ENCODE data around the gene NR3C2.
A peak's percentile ranks its signal among the peaks of the same experiment; 100 is the strongest.

NR3C2 gene

DNA sequence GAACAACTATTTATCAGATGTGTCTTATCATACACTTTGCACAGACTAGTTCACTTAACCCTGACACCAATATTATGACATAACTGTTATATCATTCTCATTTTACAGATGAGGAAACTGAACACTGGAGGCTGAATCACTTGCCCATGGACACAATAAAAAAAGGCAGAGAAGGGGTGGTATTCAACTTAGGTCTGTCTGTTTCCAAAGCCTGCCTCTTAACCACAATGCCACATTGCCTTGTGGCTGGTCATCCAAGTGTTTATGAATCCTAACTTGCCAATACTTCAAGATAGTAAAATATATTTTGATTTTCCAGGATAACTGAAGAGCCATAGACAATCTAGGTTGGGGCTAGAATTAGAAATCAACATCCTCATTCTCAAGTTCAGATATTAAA is 327.8 kb downstream of the NR3C2 start:
- TF ChIP-seq, protein P1, sequence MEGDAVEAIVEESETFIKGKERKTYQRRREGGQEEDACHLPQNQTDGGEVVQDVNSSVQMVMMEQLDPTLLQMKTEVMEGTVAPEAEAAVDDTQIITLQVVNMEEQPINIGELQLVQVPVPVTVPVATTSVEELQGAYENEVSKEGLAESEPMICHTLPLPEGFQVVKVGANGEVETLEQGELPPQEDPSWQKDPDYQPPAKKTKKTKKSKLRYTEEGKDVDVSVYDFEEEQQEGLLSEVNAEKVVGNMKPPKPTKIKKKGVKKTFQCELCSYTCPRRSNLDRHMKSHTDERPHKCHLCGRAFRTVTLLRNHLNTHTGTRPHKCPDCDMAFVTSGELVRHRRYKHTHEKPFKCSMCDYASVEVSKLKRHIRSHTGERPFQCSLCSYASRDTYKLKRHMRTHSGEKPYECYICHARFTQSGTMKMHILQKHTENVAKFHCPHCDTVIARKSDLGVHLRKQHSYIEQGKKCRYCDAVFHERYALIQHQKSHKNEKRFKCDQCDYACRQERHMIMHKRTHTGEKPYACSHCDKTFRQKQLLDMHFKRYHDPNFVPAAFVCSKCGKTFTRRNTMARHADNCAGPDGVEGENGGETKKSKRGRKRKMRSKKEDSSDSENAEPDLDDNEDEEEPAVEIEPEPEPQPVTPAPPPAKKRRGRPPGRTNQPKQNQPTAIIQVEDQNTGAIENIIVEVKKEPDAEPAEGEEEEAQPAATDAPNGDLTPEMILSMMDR (conservative IDR thresholded peaks at IDR 0.05; ENCODE audit: low read depth, low read length): no peak
- no peak for DNase-seq (ENCODE audit: low read depth)
- H3K4me3 ChIP-seq (ENCODE audit: low read length): no peak overlapping the region

DNA sequence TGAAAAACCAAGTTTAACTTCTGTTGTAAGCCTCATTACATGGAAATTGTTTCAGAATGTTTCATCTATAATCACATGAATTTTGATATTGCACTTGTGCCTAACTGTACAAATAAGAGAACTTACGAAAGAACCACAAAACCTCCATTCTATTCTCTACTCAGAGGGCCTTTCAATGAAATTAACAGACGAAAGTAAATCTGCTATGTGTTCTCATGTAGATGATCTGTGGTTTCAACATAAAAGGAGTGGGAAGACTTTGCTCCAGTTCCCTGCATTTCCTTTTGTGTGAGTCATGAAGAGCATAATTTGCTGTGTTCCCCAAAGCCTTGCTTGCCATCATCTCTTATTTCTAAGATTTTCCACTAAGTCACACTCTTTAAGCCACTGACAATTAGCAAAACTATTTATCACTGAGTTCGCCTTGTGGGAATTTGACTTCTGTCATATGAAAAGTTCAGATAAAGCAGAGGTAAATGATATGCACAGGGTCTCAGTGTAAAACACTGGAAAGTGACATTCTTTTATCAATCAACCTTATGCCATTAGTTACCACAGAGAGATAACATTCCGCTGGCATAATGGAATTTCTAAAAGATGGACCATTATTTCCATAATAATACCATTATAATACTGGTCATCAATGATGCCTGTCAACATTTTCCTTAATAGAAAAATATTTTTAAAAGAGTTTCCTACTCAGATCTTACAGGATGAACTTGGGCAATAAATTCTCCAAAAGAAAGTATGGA is 329.8 kb downstream of the NR3C2 start:
- no peak overlapping the region for H3K4me3 ChIP-seq (ENCODE audit: low read length)
- DNase-seq (ENCODE audit: low read depth): peak; percentile 80
- TF ChIP-seq, protein P1 (conservative IDR thresholded peaks at IDR 0.05; ENCODE audit: low read depth, low read length): no peak

DNA sequence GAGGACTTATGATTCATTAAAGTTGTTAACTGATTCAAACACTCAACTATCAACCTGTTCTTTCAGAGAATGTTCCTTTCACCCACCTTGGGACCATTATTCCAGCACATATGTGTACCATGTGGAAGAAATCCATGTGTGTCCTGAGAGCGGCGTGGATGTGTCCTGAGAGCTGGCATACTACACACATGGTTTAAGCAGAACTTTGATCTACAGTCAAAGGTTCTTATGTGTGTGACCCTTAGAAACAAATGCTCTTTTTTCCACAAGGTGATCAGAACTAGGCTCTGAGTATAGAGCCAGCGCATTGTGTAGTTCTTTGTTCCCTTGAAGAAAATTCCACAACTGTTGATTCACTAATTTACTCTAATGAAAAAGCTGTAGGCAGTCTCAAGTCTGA is 332.0 kb downstream of the NR3C2 start:
- H3K4me3 ChIP-seq (ENCODE audit: low read length): no peak overlapping the region
- DNase-seq (ENCODE audit: low read depth): no peak
- TF ChIP-seq, protein P1 (conservative IDR thresholded peaks at IDR 0.05; ENCODE audit: low read depth, low read length): no peak

DNA sequence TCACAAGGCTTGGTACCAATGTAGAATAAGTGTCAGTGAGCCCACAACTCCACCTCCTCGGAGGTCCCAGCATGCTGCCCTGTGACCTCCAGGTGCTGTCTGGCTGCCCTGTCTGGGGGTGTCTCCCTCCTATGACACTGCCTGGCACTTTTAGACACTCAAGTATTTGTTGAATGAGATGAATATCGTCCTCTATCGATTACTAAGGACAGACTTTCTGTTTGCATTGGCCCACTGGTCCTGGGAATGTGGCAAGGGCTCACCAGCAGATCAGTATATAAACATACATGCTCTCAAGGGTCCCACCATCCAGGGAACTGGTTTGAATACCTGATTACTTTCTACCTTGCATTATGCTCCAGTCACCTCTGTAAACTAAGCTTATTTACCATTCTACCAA is 333.0 kb downstream of the NR3C2 start:
- TF ChIP-seq, protein P1 (conservative IDR thresholded peaks at IDR 0.05; ENCODE audit: low read depth, low read length): no peak
- no peak overlapping the region for H3K4me3 ChIP-seq (ENCODE audit: low read length)
- no peak for DNase-seq (ENCODE audit: low read depth)

DNA sequence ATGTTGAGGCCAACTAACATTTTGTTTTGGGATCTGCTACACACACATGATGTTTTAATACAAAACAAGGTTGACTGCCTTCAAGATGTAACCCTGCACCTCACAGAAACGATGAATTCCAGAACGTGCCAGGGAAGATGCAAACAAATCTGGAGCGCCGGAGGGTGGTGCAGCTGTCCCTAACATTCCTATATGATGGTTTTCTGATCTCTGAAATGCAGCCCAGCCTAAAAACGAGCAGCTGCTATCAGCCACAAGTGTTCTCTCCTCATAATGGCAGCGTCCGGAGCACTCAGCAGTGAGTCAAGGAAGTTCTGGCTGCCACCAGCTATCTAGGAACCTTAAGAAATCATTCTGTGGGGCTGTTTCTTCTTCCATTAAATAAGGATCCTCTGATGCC is 333.4 kb downstream of the NR3C2 start:
- TF ChIP-seq, protein P1 (conservative IDR thresholded peaks at IDR 0.05; ENCODE audit: low read depth, low read length): no peak
- DNase-seq (ENCODE audit: low read depth): no peak
- H3K4me3 ChIP-seq (ENCODE audit: low read length): no peak overlapping the region

DNA sequence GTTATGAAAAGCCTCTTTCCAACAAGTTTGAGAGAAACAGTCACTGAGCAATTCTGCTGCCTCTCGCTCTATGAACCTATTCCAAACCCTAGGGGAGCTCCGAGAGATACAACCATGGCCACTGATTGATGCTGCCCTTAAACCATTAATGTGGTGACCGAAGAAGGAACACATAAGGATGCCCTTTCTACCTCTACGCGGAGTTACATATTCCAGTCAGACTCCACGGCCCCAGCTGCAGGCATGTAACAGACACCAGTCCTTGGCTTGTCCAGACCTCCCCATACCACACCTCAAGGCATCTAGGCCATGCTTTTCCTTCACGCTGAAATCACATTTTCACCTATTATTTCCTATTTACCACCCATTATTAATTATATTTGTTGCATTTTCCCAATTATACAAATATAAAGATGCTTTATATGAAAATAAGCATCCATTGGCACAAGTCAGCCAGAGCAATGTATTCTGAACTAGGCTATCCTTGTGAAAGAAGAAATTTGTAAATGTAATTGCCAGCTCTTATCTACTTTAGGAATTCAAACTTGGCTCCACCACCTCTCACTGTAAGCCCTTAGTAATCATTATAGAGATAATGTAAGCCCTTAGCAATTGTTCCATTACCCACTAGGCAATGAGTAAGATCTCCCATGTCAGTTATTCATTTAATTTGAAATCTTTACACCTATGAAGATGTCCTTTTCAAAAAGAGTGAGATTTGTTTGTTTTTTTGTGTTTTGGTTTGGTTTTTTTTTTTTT is 338.4 kb downstream of the NR3C2 start:
- no peak overlapping the region for H3K4me3 ChIP-seq (ENCODE audit: low read length)
- TF ChIP-seq, protein P1 (conservative IDR thresholded peaks at IDR 0.05; ENCODE audit: low read depth, low read length): no peak
- peak; percentile 12 for DNase-seq (ENCODE audit: low read depth)

DNA sequence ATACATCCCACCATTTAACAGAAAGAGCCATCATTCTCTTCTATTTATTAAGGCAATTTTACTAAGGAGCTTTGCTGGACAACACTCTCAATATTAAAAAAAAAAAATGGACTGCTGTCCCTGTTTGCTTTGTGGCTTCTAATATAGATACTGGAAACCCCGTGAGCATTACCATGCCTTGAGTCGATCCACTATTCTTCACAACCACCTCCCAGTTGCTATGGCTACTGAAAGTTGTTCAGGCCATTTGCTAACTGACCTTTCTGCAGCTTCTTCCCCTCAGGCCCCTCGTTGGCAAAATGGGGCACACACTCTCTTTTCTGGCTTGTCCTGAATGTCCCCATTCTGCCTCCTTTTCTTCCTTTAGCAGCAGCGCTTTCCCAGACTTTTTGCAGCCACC is 340.4 kb downstream of the NR3C2 start:
- no peak overlapping the region for H3K4me3 ChIP-seq (ENCODE audit: low read length)
- TF ChIP-seq, protein P1 (conservative IDR thresholded peaks at IDR 0.05; ENCODE audit: low read depth, low read length): no peak
- DNase-seq (ENCODE audit: low read depth): no peak
